DMS79 treated with DMSO at 0.1 percent for 48 hours (cell line): ENCODE data around the gene ADPGK.
"Not testable (repeated sequence)": the region's sequence is repeated elsewhere in the genome, so short reads cannot be mapped to it uniquely, and the experiment has no call there.

ENCODE experiments used
- DNase-seq: peaks from one replicate; lab custom pipeline; 2025; lab: John Stamatoyannopoulos, UW

Gene ADPGK

GRCh38 chr15:72783640-72784455 lies at the start of gene ADPGK:
ADPGK (minus strand) TSS chr15:72783758; CDS start chr15:72783691, 67 bp downstream.
- DNase-seq, result peak; percentile 73

DNA sequence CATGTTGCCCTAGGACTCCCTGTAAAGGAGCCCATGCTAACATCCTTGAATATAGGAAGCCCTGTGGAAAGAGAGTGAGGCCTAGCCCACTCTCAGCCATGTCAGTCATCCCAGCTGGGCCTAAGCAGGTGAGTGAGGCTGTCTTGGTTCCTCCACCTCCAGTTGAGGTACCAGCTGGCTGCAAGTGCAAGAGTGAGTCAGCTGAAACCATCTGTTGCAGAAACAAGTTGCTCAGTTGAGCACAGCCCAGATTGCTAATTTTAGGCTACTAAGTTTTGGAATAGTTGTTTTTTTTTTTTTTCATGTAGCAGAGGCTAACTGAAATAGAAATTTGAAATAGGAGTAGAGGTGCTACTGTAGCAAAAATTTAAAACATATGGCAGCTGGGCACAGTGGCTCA lies 43.7 kb upstream of the ADPGK start:
- no peak for DNase-seq

GRCh38 chr15:72826611-72827010 lies 43.1 kb upstream of the ADPGK start:
- no peak for DNase-seq

- no peak for DNase-seq
Measured at GRCh38 chr15:72825829-72826228, 42.3 kb upstream of the ADPGK start.

DNA sequence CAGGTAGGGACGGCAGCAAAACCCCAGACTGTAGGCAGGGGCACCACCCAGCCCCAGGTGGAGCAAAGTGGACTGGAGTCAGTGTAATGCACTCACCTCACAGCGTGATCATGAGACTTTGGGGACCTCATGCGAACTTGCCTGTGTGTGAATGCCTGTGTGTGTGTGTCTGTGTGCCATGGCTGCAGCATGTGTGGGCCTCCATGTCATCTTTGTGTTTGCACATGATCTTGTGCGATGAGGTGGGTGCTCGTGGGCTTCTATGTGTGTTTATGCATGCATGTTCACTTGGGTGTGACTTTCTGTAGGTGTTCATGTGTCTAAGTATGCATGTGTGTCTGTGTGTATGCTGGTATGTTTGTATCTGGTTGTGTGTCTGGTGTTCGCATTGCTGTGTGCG lies 41.2 kb upstream of the ADPGK start:
- no peak for DNase-seq

GRCh38 chr15:72824112-72824511 lies 40.6 kb upstream of the ADPGK start:
- DNase-seq, result no peak

DNA sequence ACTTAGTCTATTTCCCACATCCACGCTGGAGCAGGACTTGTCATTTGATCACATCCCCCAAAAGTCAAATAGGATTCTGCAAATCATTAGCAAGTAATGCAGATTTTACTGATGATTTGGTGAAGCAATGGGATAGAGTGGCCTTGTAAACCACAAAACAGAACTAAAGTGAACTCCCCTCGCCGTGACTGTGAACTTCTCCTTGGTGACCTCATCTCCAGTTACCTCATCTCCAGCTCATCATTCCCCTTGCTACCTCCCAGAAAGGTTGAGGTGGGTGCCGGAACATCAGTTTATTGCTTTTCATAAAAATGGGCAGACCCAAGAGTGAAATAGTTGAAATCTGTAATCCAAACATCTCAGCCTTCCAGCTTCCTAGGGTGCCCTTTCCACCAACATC lies 36.7 kb upstream of the ADPGK start:
- DNase-seq, result no peak

DNA sequence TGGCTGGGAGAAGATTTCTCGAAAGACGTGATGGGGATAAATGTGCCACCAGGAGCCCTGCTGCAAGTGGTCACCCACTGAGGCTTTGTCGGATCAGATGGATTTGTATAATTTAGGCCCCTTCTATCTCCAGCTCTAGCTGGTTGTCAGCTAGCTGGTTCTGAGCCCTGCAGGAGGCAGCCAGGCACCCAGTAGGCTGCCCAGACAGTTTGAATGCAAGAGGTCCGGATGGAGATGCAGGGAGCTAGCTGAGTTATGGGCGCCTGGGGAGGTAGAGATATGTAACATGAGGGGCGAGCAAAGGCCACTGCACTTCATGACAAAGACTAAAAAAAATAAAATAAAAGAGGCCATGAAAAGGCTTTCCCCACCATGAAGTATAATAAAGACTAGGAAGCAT lies 35.1 kb upstream of the ADPGK start:
- DNase-seq, result no peak

GRCh38 chr15:72813345-72814004 lies 29.9 kb upstream of the ADPGK start:
- DNase-seq, result no peak

GRCh38 chr15:72809329-72809728 lies 25.8 kb upstream of the ADPGK start:
- no peak for DNase-seq

GRCh38 chr15:72807346-72807745 lies 23.8 kb upstream of the ADPGK start:
- DNase-seq, result not testable (repeated sequence)

- DNase-seq, result no peak
Measured at GRCh38 chr15:72803006-72803405, 19.4 kb upstream of the ADPGK start.

DNA sequence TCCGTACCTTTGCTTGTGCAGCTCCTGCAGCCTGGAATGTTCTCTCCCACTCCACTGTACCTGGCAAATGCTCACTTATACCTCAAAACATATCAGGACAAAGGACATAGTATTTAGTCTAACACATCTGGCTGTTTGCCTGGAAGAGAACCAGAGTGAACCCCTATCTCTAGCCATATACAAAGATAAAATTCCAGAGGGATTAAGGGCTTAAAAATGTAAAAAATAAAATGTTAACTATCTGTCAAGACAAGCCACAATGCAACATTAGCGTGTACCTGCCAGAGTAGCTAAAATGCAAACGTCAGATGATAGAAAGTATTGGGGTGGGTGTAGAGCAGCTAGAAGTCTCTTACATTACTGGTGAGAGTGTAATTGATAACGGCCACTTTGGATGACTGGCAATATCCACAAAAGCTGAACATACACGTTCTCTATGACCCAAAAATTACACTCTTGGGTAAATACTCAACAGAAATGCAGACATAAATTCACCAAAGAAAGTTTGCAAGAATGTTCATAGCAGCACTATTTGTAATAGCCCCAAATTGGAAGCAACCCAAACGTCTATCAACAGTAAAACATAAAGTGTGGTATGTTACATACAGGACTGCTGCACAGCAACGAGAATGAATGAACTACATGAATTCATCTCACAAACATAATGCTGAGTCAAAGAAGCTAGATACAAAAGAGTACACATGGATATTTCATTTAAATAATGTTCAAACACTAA lies 18.2 kb upstream of the ADPGK start:
- DNase-seq, result no peak

- DNase-seq, result no peak
Measured at GRCh38 chr15:72800833-72801481, 17.4 kb upstream of the ADPGK start.

DNA sequence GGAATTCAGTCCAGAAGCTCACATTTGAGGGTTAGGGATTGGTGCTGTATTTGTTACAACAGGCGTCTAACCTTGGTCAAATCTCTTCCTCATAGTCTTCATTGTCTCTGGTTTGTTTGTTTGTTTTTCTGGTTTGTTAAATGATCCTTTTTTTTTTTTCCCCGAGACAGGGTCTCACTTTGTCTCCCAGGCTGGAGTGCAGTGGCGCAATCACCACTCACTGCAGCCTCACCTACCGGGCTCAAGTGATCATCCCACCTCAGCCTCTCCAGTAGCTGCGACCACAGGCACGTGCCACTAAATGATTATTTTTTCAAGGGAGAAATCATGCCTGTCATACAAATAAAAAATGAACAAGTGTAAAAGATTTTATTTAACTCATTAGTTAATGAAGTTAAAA lies 14.3 kb upstream of the ADPGK start:
- DNase-seq, result peak; percentile 2

DNA sequence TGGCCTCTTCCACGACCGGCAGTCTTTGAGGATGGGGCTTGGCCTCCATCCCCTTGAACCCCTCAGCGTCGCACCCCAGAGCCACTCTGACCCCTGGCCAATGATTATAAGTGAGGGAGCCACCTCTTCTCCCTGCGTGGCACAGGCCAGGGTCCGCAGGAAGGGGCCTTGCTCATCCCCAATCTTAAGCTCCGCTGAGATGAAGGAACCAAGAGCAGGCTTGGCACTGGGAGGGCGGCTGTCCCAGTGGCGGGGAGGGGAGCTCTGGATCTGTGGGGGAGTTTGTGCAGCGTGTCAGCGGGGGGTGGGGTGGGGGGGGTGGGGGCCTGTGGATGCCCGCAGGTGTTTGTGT lies 13.8 kb upstream of the ADPGK start:
- no peak for DNase-seq

DNA sequence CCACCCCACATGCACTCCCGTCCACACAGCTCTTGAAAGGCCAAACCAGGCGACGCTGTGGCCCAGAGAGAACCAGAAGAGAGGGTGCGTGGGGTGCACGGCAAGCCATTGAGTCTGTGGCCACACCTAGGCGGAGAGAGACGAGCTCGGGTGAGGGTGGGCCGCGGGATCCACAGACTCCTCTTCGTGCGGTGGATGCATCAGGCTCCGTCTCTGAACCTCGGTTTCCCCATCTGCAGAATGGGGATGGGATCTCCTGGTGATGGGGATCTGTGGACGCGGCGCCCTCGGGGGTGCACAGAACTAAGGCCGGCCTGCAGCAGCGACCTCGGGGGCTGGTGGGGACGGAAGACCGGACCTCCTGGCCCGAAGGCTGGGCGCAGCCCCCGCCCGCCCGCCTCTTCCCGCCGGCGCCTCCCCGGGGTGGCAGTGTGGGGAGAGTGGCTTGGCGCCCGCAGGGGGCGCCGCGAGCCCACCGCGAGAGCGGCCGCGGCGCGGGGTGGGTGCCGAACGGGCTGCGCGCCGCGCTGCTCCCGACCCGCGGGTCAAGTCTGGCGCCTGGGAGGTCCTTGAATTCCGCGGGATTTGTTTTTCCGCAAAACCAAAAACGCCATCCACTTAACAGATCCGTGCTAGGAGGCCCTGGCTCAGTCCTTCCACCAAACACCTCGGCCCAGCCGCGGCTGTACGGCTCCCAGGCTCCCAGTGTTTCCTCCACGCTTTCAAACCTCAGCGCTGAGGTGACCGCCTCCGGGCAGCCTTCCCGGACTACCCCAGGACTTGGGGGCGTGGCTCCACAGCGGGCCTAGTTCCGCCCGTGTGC lies 13.2 kb upstream of the ADPGK start:
- DNase-seq, result peak; percentile 1

- DNase-seq, result no peak
Measured at GRCh38 chr15:72796210-72796514, 12.6 kb upstream of the ADPGK start.

GRCh38 chr15:72793766-72794660 lies 10.5 kb upstream of the ADPGK start:
- no peak for DNase-seq

DNA sequence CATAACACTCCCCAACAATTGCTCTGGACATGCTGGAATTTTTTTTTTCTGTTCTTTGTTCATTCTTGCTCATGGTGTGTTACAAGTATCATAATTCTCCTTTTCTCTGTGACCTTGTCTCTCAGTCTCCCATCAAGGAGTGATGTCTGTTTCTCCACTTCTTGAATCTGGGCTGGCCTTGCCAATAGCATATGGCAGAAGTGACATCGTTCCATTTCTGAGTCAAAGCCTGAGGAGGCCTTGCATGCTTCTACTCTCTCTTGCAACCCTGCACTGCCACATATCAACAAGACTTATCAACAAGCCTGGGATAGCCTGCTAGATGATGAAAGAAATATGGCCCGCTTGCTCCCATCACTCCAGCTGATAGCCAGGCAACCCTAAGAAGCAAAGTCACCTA lies 8.9 kb upstream of the ADPGK start:
- no peak for DNase-seq
